Measurements from ENCODE around the gene MZT2B. TPM values are rescaled to one million over a fixed set of nuclear protein-coding genes. Genes with fewer than 3 reads are reported as not detected.
"Not testable (repeated sequence)": the region's sequence is repeated elsewhere in the genome, so short reads cannot be mapped to it uniquely, and the experiment has no call there.

The MZT2B gene
- total and polyA plus RNA-seq, 2 of the 8 experiments (the other 6 are each of a cell fraction or from before 2014, with no cell fraction given), result 90.3 to 151 TPM

- H2BK20ac ChIP-seq (ENCODE audit: low read length); H3K9me3 ChIP-seq (ENCODE audit: insufficient read depth in 2 of 2, low read depth in 1 of 2, low read length in 1 of 2); H4K91ac ChIP-seq (replicated peaks; ENCODE audit: insufficient read length, low read length); H3K4ac ChIP-seq (replicated peaks; ENCODE audit: insufficient read length, low read depth, low read length); H3K23me2 ChIP-seq (ENCODE audit: low read depth, low read length); H4K20me1 ChIP-seq (replicated peaks in 1 of 2; ENCODE audit: control insufficient read depth in 1 of 2, insufficient read depth in 2 of 2, low read length in 2 of 2); H3K79me1 ChIP-seq (ENCODE audit: low read depth, low read length); H2BK15ac ChIP-seq (ENCODE audit: low read length); FAIRE-seq; H3K14ac ChIP-seq (ENCODE audit: insufficient read length); H2BK120ac ChIP-seq (replicated peaks; ENCODE audit: low read depth, low read length); H2AFZ ChIP-seq (ENCODE audit: low read length); H3K4me1 ChIP-seq (replicated peaks in 1 of 4; ENCODE audit: control insufficient read depth in 3 of 4, insufficient read depth in 4 of 4, low read length in 3 of 4); H3K27me3 ChIP-seq (replicated peaks in 1 of 4; ENCODE audit: control insufficient read depth in 3 of 4, extremely low read depth in 1 of 4, insufficient read depth in 3 of 4, low read length in 3 of 4); DNase-seq (ENCODE audit: low read depth in 1 of 2, low spot score in 2 of 2); H3K23ac ChIP-seq (ENCODE audit: insufficient read length): not testable (repeated sequence)
- H3K18ac ChIP-seq (ENCODE audit: extremely low read depth, low read length), result peak overlapping the region; percentile 48; the same call in 1 of the 2 replicates
- H3K4me2 ChIP-seq (ENCODE audit: insufficient read depth in 1 of 2, low read depth in 2 of 2, low read length in 2 of 2), result peak overlapping the region; percentile 78 to 90
- peak overlapping the region; percentile 90; the same call in 1 of the 2 replicates for H2AK5ac ChIP-seq (ENCODE audit: low read depth, low read length)
- H2BK5ac ChIP-seq (ENCODE audit: low read depth, low read length), result peak overlapping the region; percentile 85
- WGBS, 2 experiments (ENCODE audit: extremely low coverage in 1 of 2, insufficient coverage in 1 of 2, insufficient read length in 1 of 2, insufficient replicate concordance in 2 of 2, low coverage in 1 of 2, low lambda C conversion rate in 2 of 2, missing lambda C conversion rate in 1 of 2), result 30% methylated on average over 38 of the region's 38 CpGs; no CpG with 5 or more reads in 1 of the 2 experiments
- H3K4me3 ChIP-seq (ENCODE audit: extremely low read depth in 1 of 4, insufficient read depth in 2 of 4, low read depth in 3 of 4, low read length in 4 of 4), result peak overlapping the region; percentile 88 to 99 (median 98)
- H4K8ac ChIP-seq (ENCODE audit: extremely low read depth, insufficient read depth, low read length), result peak overlapping the region; percentile 100
- 0 out of 2 replicates have a peak overlapping the region, but pooled peaks have one; percentile 50 for H2BK12ac ChIP-seq (ENCODE audit: low read depth, low read length)
- peak overlapping the region; percentile 51 for H4K5ac ChIP-seq (ENCODE audit: insufficient read length, low read depth, low read length)
- peak overlapping the region; percentile 30 for H3K56ac ChIP-seq (replicated peaks; ENCODE audit: insufficient read length, low read depth, low read length)
- ChIA-PET POLR2A (ENCODE audit: partially characterized antibody) (interaction anchor here (0.9 to 3.5 kb wide), 11 partner anchors 10 to 175 kb away, joined by 3 to 23 read pairs (median 4); partner anchors contain the start of genes CCDC74B, IMP4 and PTPN18), CTCF (ENCODE audit: partially characterized antibody) (interaction anchor here (0.6 to 3.9 kb wide), 9 partner anchors 10 to 166 kb away, joined by 3 to 28 read pairs (median 3); no protein-coding TSS in a partner anchor)
- peaks cover 14 to 56% of the 10 kb centered on the region in 2 experiments for H3K79me2 ChIP-seq (ENCODE audit: control insufficient read depth in 1 of 2, insufficient read depth in 2 of 2, low read length in 2 of 2)
- H3K36me3 ChIP-seq (ENCODE audit: control insufficient read depth in 2 of 4, insufficient read depth in 4 of 4, low read length in 3 of 4), result peaks cover 0 to 11% (median 3%) of the 10 kb centered on the region in 4 experiments; a peak in 4 of 8 replicates
- peak overlapping the region; percentile 90 to 99 (median 96) for H3K9ac ChIP-seq (replicated peaks in 1 of 4; ENCODE audit: extremely low read depth in 1 of 4, low read depth in 3 of 4, low read length in 3 of 4)
- peak overlapping the region; percentile 91 for H3K27ac ChIP-seq (ENCODE audit: low read depth, low read length)
These were observed 1.4 kb upstream of the MZT2B start for GRCh38 chr2:130180404-130181324.

All from H1 (cell line).